Stimulated activated CD4-positive, alpha-beta T cell treated with anti-CD3 and anti-CD28 coated beads, Interleukin-4, amount 100 ng/mL, for 4 hours (primary cell): ENCODE measurements around the gene PINLYP.
A peak's percentile ranks its signal among the peaks of the same experiment; 100 is the strongest.
"Not testable (repeated sequence)": the region's sequence is repeated elsewhere in the genome, so short reads cannot be mapped to it uniquely, and the experiment has no call there.

Source experiments
- DNase-seq, 2 experiments: peaks; one replicate each; pipeline ENCODE4 v3.0.0-alpha.2; 2020

The PINLYP gene

GRCh38 chr19:43575156-43575950 lies at the start of gene PINLYP, which contains the start of gene XRCC1:
PINLYP (plus strand) TSS chr19:43575801; CDS start chr19:43577192, 1,391 bp downstream.
XRCC1 (minus strand) TSS chr19:43575527; CDS start chr19:43575458, 69 bp downstream.
- DNase-seq: peak; percentile 93

GRCh38 chr19:43525836-43526771 lies 49.5 kb upstream of the PINLYP start:
- peak in 1 of 2 experiments; percentile 34 for DNase-seq

GRCh38 chr19:43526884-43527859 lies 48.4 kb upstream of the PINLYP start, which contains the start of gene ETHE1:
ETHE1 (minus strand) TSS chr19:43527201; CDS start chr19:43527177, 24 bp downstream.
- DNase-seq: peak; percentile 57 to 78

GRCh38 chr19:43527860-43528622 lies 47.6 kb upstream of the PINLYP start:
- DNase-seq: no peak

- no peak for DNase-seq
Measured at GRCh38 chr19:43532571-43532961, 43.0 kb upstream of the PINLYP start.

- peak; percentile 85 to 89 for DNase-seq
Measured at GRCh38 chr19:43532962-43533545, 42.5 kb upstream of the PINLYP start, which contains the start of gene ZNF575. ZNF575 (plus strand) TSS chr19:43533188; CDS start chr19:43534423, 1,235 bp downstream.

- peak; percentile 87 to 94 for DNase-seq
Measured at GRCh38 chr19:43533546-43534304, 41.9 kb upstream of the PINLYP start.

- DNase-seq: no peak
Measured at GRCh38 chr19:43534305-43534815, 41.2 kb upstream of the PINLYP start.

- peak; percentile 16 to 33 for DNase-seq
Measured at GRCh38 chr19:43534816-43535761, 40.5 kb upstream of the PINLYP start.

- DNase-seq: no peak
Measured at GRCh38 chr19:43538922-43539321, 36.7 kb upstream of the PINLYP start.

- DNase-seq: no peak
Measured at GRCh38 chr19:43540381-43540780, 35.2 kb upstream of the PINLYP start.

GRCh38 chr19:43541920-43542650 lies 33.5 kb upstream of the PINLYP start:
- no peak for DNase-seq

- DNase-seq: no peak
Measured at GRCh38 chr19:43544077-43544476, 31.5 kb upstream of the PINLYP start.

- no peak for DNase-seq
Measured at GRCh38 chr19:43545276-43545675, 30.3 kb upstream of the PINLYP start.

GRCh38 chr19:43545981-43546380 lies 29.6 kb upstream of the PINLYP start:
- DNase-seq: no peak

- no peak for DNase-seq
Measured at GRCh38 chr19:43546581-43546980, 29.0 kb upstream of the PINLYP start.

GRCh38 chr19:43547926-43548325 lies 27.7 kb upstream of the PINLYP start:
- DNase-seq: not testable (repeated sequence)

GRCh38 chr19:43548706-43549105 lies 26.9 kb upstream of the PINLYP start:
- no peak for DNase-seq
